Measurements from ENCODE around the gene FSCN2. TPM values are rescaled to one million over a fixed set of nuclear protein-coding genes. Genes with fewer than 3 reads are reported as not detected.

Gene FSCN2
- total and polyA plus RNA-seq, 10 of the 15 experiments (the other 5 are each of a cell fraction or from before 2014, with no cell fraction given), result 0.12 to 2.1 (median 0.65) TPM; not detected in 3

DNA sequence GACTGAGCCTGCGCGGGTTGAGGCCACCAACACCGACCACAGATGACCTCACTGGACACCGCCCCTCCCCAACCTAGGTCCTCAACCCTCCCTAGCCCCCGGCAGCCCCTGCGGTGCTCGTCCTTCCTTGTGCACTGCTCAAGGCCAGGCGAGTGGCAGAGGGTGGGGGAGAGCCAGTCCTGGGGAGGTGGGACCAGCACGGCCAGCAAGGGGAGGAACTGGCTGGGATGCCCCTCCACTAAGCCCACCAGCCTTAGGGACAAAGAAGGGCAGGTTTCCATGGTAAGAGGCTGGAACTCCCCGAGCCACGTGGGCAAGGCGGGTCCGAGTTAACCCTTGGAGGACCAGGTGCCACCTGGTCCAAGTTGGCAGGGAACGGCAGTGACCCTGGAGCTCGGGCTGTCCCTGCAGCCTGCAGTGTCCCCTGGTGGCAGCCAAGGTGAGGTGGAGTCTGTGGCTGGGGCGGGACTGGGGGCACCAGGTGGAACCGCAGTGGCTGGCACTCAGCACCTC lies 9.2 kb downstream of the FSCN2 start:
- DNase-seq (ENCODE audit: low read depth, low spot score) (no peak), ATAC-seq (peak; percentile 75), FAIRE-seq (no peak)
- intact Hi-C loops (cut with micrococcal nuclease; ENCODE audit: unreplicated experiment), result no loop called here
- no peak overlapping the region for H2AFZ ChIP-seq (ENCODE audit: control insufficient read depth, low read depth, low read length)
- H3K4me3 ChIP-seq, result no peak overlapping the region
- in situ Hi-C loops (cut with MboI), result no loop called here
- no peak overlapping the region for H3K4me2 ChIP-seq (ENCODE audit: control insufficient read depth, insufficient read depth)
- no peaks in the 10 kb centered on the region; a peak in 2 of 4 replicates for H3K27me3 ChIP-seq (replicated peaks in 1 of 2; ENCODE audit: control insufficient read depth in 2 of 2, insufficient read depth in 2 of 2, low read length in 1 of 2)
- ChIA-PET POLR2A (no interaction called here), RAD21 (ENCODE audit: unreplicated experiment) (interaction anchor here (0.8 to 1.0 kb wide), 2 partner anchors 22 to 246 kb away, joined by 3 read pairs; no protein-coding TSS in a partner anchor), CTCF (interaction anchor here (1.5 to 2.2 kb wide), 2 partner anchors 19 to 53 kb away, joined by 4 to 5 read pairs; no protein-coding TSS in a partner anchor), SMC1A (ENCODE audit: uncharacterized antibody, unreplicated experiment) (no interaction called here)
- H3K9ac ChIP-seq (ENCODE audit: control insufficient read depth, insufficient read depth, low read length), result no peak overlapping the region
- H3K4me1 ChIP-seq (ENCODE audit: control insufficient read depth, insufficient read depth, low read length), result no peaks in the 10 kb centered on the region
- WGBS (ENCODE audit: insufficient coverage, insufficient replicate concordance, low lambda C conversion rate, missing lambda C conversion rate), result 8% methylated on average over 14 of the region's 17 CpGs
- H4K20me1 ChIP-seq (ENCODE audit: control insufficient read depth, insufficient read depth), result no peaks in the 10 kb centered on the region
- H3K27ac ChIP-seq (ENCODE audit: control insufficient read depth, insufficient read depth), result no peak overlapping the region
- no peaks in the 10 kb centered on the region for H3K79me2 ChIP-seq (ENCODE audit: control insufficient read depth, insufficient read depth, low read length)
- no TSS peak for BruUV-seq (replicated peaks)
- H3K9me3 ChIP-seq (replicated peaks; ENCODE audit: control insufficient read depth, insufficient read depth, low read length), result no peaks in the 10 kb centered on the region
- TF ChIP-seq NR2C1 (IDR thresholded peaks at IDR 0.05) (no peak), SMC3 (IDR thresholded peaks at IDR 0.05; ENCODE audit: borderline replicate concordance, low read length) (peak; percentile 37; the same call in 1 of the 2 replicates), RELA (IDR thresholded peaks at IDR 0.05; ENCODE audit: borderline replicate concordance, partially characterized antibody) (no peak), PAX5 (IDR thresholded peaks at IDR 0.05; ENCODE audit: borderline replicate concordance, low read depth, low read length) (peak; percentile 44; the same call in 1 of the 2 replicates), FOS (IDR thresholded peaks at IDR 0.05; ENCODE audit: borderline replicate concordance, extremely low read depth, insufficient read length) (no peak), POU2F2 (IDR thresholded peaks at IDR 0.05; ENCODE audit: borderline replicate concordance, low read depth, low read length) (0 out of 3 replicates have a peak, but pooled peaks have one; percentile 5), FOXK2 (IDR thresholded peaks at IDR 0.05) (no peak), REST (IDR thresholded peaks at IDR 0.05; ENCODE audit: low read depth, low read length) (no peak), MTA2 (IDR thresholded peaks at IDR 0.05; ENCODE audit: low read depth) (no peak), PBX3 (IDR thresholded peaks at IDR 0.05; ENCODE audit: insufficient replicate concordance, low read depth, low read length) (no peak), ZSCAN29 (IDR thresholded peaks at IDR 0.05) (no peak), RAD21 (IDR thresholded peaks at IDR 0.05; ENCODE audit: insufficient read depth, low read depth, low read length) (peak; percentile 49)
- TF ChIP-seq, protein P1, sequence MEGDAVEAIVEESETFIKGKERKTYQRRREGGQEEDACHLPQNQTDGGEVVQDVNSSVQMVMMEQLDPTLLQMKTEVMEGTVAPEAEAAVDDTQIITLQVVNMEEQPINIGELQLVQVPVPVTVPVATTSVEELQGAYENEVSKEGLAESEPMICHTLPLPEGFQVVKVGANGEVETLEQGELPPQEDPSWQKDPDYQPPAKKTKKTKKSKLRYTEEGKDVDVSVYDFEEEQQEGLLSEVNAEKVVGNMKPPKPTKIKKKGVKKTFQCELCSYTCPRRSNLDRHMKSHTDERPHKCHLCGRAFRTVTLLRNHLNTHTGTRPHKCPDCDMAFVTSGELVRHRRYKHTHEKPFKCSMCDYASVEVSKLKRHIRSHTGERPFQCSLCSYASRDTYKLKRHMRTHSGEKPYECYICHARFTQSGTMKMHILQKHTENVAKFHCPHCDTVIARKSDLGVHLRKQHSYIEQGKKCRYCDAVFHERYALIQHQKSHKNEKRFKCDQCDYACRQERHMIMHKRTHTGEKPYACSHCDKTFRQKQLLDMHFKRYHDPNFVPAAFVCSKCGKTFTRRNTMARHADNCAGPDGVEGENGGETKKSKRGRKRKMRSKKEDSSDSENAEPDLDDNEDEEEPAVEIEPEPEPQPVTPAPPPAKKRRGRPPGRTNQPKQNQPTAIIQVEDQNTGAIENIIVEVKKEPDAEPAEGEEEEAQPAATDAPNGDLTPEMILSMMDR (IDR thresholded peaks at IDR 0.05 in 2 of 3, conservative IDR thresholded peaks at IDR 0.05 in 1 of 3; ENCODE audit: control insufficient read depth in 2 of 3, extremely low read depth in 1 of 3, insufficient read depth in 1 of 3, low read depth in 3 of 3, low read length in 3 of 3), result peak; percentile 42 to 77 (median 59); a peak in 5 of 6 replicates
- TF ChIP-seq, protein P2, sequence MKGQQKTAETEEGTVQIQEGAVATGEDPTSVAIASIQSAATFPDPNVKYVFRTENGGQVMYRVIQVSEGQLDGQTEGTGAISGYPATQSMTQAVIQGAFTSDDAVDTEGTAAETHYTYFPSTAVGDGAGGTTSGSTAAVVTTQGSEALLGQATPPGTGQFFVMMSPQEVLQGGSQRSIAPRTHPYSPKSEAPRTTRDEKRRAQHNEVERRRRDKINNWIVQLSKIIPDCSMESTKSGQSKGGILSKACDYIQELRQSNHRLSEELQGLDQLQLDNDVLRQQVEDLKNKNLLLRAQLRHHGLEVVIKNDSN (IDR thresholded peaks at IDR 0.05; ENCODE audit: borderline replicate concordance, extremely low read length, insufficient read depth, low read depth, low read length), result peak; percentile 6
- peaks cover 0 to 3% of the 10 kb centered on the region in 2 experiments; a peak in 2 of 4 replicates for H3K36me3 ChIP-seq (ENCODE audit: control insufficient read depth in 2 of 2, insufficient read depth in 2 of 2, low read length in 1 of 2)

Data from GM12878 (cell line).